Myocyte (in vitro differentiated cells): ENCODE measurements around the gene NOB1. TPM values are rescaled to one million over a fixed set of nuclear protein-coding genes. Genes with fewer than 3 reads are reported as not detected.

Source experiments
- DNase-seq: peaks from one replicate; pipeline ENCODE4 v3.0.0-alpha.2; 2012; ENCODE audit warnings: low read depth
- total RNA-seq: library from RNA; depleted of rRNA; stranded (reverse); fragments of >200 nt; gene quantifications from 2 replicates; pipeline ENCODE4 v1.2.3, GENCODE V29; 2014

The NOB1 gene
- total RNA-seq, 1 donor from 2014 or later = 20.1 TPM

DNA sequence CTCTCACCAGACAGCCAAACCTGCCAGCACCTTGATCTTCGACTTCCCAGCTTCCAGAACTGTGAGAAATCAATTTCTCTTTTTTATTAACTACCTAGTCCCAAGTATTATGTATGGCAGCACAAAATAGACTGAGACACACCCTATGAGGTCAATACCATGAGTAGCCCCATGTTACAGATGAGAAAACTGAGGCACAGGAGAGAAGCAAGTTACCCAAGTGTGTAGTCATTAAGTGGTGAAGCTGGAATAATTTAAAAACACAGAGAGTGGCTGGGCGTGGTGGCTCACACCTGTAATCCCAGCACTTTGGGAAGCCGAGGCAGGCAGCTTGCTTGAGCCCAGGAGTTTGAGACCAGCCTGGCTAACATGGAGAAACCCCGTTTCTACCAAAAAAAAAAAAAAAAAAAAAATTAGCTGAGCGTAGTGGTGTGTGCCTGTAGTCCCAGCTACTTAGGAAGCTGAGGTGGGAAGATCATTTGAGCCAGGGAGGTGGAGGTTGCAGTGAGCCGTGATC, 33.2 kb downstream of the NOB1 start:
- DNase-seq = no peak

DNA sequence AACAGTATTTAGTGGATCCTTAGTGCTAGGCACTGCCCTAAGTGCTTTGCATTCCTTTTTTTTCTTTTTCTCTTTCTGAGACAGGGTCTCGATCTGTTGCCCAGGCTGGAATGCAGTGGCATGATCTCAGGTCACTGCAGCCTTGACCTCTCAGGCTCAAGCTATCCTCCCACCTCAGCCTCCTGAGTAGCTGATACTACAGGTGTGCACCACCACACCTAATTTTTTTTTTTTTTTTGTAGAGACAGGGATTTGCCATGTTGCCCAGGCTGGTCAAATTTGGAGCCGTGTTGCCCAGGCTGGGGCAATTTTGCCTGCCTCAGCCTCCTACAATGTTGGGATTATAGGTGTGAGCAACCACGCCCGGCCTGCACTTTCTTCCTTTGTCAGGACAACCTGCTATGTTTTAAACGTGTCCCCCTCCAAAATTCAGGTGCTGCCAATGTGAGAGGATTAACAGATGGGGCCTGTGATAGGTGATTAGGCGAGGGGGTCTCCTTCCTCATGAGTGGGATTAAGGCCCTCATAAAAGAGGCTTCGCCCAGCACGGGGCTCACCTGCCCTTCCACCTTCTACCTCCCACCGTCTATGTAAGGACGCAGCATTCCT, 33.8 kb downstream of the NOB1 start:
- no peak for DNase-seq

DNA sequence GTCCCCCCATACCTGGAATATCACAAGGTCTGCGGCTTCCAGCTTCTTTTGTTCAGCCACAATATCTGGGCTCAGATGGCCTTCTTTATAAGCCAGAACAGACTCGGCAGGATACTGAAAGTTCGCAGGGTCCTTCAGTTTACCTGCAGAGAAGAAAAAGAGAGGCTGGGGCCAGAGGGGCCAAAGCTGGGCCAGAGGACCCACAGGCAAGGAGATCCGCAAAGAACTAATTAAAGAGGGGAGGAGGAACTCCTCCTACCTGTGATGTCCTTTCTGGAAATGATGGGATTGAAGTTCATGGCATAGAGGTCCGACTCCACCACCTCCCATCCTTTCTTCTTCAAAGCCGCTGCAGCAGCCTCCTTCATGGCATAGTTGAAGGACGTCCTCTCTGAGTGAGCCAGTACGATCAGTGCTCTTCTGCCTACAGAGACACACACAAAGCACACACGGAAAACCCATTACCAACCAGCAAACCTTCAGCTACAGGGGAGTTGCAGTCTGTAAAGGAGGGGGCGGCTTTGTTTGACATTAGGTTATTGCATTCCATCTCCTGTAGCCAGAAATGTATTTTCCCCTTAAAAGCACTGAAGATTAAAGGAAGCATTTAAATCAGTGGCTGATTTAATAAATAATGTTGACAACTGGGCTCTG, 36.5 kb downstream of the NOB1 start:
- no peak for DNase-seq

DNA sequence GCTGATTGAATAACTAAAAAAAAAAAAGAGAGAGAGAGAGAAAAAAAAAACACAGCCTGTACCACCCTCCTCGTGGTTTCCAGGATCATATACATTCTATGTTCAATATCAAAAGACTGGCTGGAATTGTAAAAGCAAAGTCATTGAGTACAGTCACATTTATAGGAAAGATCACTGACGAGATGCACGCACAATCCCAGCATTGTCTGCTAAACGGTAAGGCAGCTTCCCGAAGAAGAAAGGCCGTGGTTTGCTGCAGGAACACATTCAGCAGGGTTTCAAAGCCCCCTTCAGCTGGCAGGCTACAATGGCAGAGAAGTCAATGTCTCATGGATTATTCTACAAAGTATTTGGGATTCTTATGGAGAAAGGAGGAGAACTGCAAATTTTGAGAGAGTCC, 37.7 kb downstream of the NOB1 start:
- DNase-seq = no peak

DNA sequence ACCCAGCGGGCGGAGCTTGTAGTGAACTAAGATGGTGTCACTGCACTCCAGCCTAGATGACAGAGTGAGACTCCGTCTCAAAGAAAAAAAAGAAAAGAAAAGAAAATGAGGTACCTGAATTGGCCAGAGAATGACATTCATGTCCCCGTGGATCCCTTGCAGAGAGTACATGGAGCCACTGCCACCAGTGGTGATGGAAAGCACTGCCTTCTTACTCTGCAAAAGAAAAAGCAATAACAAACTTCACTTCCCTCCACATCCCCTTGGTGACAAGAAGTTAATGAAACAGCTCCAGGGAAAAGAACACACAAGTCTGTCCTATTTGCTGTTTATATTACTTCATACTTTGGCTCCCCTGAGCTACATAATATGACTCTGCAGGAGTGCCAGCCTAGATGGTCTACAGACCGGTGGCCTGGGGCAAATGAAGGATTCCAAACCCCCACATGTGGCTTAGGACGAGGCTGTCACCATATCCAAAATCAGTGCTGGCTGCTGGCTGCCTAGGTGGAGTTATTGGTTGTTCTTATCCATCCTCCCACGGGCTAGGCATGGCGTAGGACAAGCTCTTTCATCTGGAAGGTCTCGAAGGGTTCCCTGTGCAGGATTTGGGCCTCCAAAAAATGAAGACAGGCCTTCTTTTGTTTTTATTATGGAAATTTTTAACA, 41.7 kb downstream of the NOB1 start:
- no peak for DNase-seq

DNA sequence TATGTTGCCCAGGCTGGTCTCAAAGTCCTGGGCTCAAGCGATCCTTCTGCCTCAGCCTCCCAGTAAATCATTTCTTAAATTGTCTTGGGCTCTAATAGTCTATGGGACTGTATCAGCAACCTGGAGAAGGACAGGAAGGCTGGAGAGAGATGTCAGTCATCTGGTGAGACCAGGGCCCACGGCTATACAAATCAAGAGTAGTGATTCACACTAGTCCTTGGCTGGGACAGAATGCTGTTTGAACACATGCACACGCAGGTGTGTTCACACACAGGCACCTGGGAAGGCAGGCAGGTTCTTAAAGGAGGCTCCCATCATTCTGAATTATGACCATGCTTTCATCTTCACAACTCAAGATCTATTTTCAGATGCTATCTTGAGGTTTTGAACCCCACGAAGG, 42.4 kb downstream of the NOB1 start:
- DNase-seq = no peak

DNA sequence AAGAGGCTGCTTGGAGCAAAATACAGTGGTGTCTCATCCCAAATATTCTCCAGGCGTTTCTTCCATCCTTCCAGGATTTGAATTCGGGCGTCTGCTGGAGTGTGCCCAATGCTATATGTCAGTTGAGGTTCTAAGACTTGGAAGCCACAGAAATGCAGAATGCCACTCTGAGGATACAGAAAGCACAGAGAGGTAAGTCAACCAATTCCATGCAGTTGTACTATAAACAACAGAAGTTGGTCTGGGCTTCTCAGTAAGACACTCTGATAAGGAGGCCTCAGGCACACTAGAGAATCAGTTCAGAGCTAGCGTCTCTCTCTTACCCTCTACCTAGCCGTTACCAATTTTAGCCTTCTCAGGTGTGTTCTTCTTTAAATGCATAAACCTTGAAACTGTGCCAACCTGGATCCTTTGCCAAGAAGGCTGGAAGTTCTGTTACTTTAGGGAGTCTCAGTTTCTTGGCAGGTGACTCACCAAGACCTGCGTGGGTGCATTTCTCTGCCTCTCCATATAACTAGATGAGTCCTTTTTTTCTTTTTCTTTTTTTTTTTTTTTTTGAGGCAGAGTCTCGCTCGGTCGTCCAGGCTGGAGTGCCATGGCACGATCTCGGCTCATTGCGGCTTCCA, 43.5 kb downstream of the NOB1 start:
- no peak for DNase-seq

DNA sequence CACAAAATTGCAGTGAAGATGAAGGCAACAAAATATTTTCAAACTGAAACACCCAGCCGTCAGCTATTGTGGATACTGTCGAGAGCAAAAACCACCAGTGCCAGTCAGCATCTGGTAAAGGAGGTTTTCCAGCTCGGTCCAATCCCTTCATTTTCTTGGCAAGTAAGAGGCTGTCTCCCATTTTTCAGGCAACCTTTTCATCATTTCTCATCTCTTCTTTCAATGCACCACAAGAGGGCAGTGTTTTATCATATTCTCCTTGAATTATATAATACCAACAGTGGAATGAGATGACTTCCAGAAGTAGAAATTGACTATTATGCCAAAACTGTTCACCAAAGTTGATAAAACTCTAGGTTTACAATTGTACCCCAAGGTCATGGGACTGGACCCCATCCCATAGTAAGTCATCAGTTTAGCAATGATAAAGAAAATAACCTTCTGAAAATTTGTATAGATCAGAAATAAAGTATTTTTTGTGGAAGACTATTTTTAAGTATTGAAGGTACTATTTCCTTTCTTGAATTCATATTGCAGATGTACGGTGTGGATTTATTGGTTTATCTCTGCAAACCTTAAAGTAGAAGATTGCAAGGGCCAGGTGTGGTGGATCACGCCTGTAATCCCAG, 45.2 kb downstream of the NOB1 start:
- DNase-seq = peak; percentile 73

DNA sequence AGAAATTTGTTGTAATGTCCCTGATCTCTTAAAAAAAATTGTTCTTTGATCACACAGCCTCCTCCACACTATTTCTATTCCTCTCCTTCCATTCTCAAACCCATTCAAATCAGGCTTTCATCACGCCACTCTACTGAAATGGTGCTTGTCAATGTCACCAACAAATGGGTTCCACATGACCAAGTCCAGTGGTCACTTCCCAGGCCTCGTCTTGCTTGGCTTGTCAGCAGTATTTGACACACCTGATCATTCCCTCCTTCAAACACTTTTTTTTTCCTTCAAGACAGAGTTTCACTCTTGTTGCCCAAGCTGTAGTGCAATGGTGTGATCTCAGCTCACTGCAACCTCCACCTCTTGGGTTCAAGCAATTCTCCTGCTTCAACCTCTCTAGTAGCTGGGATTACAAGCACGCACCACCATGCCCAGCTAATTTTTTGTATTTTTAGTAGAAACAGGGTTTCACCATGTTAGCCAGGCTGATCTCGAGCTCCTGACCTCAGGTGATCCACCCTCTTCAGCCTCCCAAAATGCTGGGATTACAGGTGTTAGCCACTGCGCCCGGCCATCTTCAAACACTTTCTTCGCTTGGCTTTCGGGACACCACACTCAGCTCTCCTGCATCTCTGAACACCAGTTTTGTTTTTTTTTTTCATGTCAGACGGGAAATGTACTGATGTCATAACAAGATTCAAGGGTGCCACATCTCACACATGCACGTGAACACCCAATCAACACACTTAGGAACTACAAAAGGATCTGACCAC, 46.6 kb downstream of the NOB1 start:
- no peak for DNase-seq

DNA sequence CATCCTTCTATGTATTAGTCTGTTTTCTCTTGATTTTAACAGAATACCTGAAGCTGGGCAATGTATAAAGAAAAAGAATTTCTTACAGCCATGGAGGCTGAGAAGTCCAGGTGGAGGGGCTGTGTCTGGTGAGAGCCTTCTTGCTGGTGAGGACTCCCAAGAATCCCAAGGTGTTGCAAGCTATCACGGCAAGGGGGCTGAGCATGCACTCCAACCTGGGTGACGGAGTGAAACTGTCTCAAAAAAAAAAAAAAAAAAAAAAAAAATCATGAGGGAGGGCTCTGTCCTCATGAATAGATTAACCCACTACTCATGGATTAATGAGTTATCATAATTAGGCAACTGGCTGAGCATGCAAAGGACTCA, 47.8 kb downstream of the NOB1 start:
- DNase-seq = no peak

DNA sequence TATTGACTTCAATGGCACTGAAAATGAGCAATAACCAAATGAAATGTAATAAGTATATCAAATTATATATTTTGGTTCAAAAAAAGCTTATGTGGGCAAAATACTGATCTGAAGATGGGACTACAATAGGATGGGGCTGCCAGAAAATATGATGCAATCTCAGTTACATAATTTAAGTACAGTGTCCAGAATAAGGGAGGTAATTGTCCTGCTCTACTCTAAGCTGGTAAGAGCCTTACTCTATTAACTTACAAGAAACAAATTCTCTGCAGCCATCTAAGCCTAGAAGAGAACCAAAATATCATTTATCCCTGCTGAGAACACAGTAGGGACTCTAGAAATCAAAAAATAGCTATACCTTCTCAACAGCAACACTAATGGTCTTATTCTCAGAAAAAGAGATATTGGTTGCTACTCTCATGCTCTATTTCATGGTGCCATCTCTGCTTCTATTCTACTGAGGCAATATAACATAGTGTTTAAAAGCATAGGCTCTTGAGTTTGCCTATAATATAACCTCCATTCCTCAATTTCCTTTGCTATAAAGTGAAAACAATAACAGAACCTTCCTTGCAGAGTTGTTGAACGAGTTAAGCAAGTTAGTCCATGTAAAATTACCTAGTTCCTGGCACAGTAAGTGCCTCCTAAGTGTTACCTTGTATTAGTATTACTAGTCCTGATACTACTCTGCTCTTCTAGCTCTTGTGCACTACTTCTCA, 48.3 kb downstream of the NOB1 start:
- DNase-seq = no peak

DNA sequence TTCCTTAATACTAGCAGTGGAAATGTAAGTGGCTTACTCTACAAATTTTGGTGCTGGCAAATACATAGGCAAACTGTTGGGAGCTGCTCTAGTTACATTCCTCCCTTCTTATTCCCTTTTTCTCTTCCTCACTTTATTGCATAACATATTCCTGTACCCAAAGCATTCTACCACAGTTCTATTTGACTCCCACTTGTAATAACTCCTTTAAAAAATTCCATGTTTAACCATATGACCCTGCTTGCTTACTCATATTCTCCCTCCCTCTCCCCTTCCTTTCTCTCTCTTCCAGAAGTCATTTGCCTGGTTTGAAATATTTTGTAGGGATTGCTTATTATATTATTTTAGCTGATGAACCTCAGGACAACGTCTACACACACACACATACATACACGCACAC, 51.1 kb downstream of the NOB1 start:
- DNase-seq = no peak

DNA sequence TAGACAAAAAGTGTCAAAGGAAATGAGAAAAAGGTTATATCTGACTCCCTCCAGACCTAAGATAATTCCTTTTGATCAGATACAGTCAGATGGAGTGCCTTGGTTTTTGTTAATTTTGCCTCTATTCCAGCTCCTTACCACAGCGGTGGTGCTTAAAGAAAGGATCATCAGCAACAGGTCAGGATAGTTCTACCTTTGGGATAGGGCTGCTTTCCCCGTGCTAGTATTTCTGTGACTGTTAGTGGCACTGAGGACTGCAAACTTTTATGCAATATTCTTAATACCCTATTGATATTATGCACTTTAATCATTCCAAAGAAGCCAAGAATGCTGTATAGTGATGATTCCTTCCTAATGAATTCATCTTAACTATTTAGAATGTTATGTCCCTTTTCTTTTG, 52.9 kb downstream of the NOB1 start:
- no peak for DNase-seq

DNA sequence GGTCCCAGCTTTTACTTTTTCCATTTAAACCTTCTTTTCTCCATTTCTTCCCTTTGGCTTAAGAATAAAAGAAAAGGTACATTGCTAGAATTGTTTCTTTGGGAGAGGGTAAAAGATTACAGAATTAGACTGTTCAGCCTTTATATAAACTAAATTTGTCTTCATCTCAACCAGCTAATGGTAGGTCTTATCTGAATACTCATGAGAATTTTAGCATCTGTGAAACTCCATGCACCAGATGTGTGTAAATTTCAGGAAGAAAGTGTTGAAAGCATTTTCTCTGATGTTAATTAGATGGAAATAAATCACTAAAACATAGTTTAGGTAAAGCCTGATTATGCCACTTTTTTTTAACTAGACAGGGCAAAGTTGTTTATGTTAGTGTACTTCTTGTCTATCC, 53.3 kb downstream of the NOB1 start:
- DNase-seq = no peak

DNA sequence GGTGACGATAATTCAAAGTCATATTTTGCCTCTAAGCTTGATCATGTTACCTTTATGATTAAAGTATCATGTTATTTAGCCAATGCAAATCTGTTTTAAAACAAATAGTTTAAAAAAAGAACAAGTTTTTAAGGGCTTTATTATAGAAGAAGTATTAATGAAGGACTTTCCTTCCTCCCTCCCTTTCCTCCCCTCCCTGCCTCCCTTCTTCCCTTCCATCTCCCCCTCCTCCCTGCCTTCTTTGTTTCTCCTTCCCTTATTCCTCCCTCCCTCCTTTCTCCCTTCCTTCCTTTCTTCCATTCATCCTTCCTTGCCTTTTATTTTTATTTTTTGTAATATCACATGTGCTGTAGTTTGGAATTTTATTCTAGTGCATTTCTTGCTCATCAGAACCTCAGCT, 54.8 kb downstream of the NOB1 start:
- DNase-seq = no peak

DNA sequence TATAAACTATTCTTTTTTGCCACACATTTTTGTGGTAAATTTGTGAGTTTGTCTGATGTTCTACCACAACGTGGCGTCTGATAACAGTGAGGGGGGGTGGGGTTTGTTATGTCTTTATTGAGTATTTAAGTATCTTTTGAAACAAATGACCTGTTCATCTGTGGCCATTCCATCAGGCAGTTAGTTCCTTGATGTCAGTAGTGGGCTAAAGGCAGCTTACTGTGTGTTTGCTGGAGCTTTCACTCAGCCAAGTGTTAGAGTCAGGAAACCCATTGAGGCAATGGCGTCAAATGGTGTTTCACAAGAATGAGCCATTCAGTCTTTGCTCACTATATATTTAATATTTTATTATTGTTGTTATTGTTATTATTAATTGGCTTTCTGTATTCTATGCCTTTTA, 56.3 kb downstream of the NOB1 start:
- no peak for DNase-seq

DNA sequence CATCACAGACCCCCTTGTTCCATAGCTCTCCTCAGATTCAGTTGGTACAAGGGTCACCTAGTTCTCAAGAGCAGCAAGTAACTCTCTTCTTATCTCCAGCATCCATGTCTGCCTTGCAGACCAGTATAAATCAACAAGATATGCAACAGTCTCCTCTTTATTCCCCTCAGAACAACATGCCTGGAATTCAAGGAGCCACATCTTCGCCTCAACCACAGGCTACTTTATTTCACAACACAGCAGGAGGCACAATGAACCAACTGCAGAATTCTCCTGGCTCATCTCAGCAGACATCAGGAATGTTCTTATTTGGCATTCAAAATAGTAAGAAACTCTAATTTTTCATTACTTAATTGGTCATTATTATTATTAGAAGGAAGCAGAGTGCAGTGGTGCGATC, 60.8 kb downstream of the NOB1 start:
- no peak for DNase-seq

DNA sequence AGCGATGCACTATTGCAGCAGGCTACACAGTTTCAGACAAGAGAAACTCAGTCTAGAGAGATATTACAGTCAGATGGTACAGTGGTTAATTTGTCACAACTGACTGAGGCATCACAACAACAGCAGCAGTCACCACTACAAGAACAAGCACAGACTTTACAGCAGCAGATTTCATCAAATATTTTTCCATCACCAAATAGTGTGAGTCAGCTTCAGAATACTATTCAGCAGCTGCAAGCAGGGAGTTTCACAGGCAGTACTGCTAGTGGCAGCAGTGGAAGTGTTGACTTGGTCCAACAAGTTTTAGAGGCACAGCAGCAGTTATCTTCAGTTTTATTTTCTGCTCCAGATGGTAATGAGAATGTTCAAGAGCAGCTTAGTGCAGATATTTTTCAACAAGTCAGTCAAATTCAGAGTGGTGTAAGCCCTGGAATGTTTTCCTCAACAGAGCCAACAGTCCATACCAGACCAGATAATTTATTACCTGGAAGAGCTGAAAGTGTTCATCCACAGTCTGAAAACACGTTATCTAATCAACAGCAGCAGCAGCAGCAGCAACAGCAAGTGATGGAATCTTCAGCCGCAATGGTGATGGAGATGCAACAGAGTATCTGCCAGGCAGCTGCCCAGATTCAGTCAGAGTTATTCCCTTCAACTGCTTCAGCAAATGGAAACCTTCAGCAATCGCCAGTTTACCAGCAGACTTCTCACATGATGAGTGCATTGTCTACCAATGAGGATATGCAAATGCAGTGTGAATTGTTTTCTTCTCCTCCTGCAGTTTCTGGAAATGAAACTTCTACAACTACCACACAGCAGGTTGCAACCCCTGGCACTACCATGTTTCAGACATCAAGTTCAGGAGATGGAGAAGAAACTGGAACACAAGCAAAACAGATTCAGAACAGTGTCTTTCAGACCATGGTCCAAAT, 62.5 kb downstream of the NOB1 start:
- DNase-seq = peak; percentile 79
